ENCODE data around the gene SERPINB11. TPM values are rescaled to one million over a fixed set of nuclear protein-coding genes. Genes with fewer than 3 reads are reported as not detected.
"Not testable (repeated sequence)": the region's sequence is repeated elsewhere in the genome, so short reads cannot be mapped to it uniquely, and the experiment has no call there.

SERPINB11 gene
- total RNA-seq, 2 experiments from 2014 or later, result not detected

DNA sequence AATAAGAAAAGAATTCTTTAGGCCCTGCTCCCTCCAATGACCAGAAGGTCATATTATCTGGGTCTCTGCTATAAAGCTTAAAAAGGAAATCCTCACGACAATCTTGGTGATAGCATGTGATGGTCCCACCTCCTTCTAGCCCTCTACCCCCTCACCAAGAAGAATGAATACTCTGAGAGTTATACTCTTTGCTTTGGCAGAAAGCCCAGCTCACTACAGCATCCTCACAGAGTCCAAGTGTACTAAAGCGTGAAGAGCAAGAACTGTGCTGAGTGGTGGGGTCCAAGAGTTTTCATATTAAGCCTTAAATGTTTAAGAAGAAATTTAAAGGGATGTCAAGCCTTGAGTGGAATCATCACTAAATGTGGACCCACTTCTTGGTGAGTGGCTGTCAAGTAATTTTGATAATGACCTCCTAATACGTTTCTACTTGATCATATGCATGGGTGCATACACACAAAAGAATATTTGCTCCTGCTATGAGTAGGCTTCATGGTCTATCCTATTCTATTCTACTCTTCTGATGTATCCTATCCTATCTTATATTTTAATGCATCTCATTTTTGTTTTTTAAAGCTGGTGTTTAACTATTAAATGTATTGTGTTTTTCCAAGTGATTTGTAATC is 56.0 kb downstream of the SERPINB11 start:
- H4K20me1 ChIP-seq (ENCODE audit: insufficient read depth, low read length), result no peaks in the 10 kb centered on the region
- no TSS peak for BruUV-seq (replicated peaks)
- TF ChIP-seq, protein P1, sequence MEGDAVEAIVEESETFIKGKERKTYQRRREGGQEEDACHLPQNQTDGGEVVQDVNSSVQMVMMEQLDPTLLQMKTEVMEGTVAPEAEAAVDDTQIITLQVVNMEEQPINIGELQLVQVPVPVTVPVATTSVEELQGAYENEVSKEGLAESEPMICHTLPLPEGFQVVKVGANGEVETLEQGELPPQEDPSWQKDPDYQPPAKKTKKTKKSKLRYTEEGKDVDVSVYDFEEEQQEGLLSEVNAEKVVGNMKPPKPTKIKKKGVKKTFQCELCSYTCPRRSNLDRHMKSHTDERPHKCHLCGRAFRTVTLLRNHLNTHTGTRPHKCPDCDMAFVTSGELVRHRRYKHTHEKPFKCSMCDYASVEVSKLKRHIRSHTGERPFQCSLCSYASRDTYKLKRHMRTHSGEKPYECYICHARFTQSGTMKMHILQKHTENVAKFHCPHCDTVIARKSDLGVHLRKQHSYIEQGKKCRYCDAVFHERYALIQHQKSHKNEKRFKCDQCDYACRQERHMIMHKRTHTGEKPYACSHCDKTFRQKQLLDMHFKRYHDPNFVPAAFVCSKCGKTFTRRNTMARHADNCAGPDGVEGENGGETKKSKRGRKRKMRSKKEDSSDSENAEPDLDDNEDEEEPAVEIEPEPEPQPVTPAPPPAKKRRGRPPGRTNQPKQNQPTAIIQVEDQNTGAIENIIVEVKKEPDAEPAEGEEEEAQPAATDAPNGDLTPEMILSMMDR (conservative IDR thresholded peaks at IDR 0.05; ENCODE audit: low read length), result no peak
- no peak for TF ChIP-seq EZH2phosphoT487 (IDR thresholded peaks at IDR 0.05; ENCODE audit: borderline replicate concordance, low read depth, low read length)
- H3K4me2 ChIP-seq (ENCODE audit: low read length), result no peak overlapping the region
- ChIA-PET CTCF (ENCODE audit: unreplicated experiment) (no interaction called here), POLR2A (no interaction called here)
- no peaks in the 10 kb centered on the region for H3K79me2 ChIP-seq (ENCODE audit: insufficient read depth, low read depth, low read length)
- no peak overlapping the region for H2AFZ ChIP-seq (ENCODE audit: low read length)
- no peaks in the 10 kb centered on the region for H3K9me3 ChIP-seq (ENCODE audit: low read length)
- no peaks in the 10 kb centered on the region for H3K36me3 ChIP-seq (ENCODE audit: insufficient read depth, low read length)
- intact Hi-C loops (cut with micrococcal nuclease; ENCODE audit: unreplicated experiment), result no loop called here
- no peak overlapping the region for H3K4me3 ChIP-seq (ENCODE audit: low read depth, low read length, poor library complexity, severe bottlenecking)
- DNase-seq (ENCODE audit: low spot score), result no peak
- H3K4me1 ChIP-seq (ENCODE audit: insufficient read depth, low read length, poor library complexity, severe bottlenecking), result no peaks in the 10 kb centered on the region
- H3K27ac ChIP-seq (ENCODE audit: low read depth, low read length, poor library complexity, severe bottlenecking), result no peak overlapping the region
- no peaks in the 10 kb centered on the region for H3K9me2 ChIP-seq (ENCODE audit: insufficient read depth, low read length)

DNA sequence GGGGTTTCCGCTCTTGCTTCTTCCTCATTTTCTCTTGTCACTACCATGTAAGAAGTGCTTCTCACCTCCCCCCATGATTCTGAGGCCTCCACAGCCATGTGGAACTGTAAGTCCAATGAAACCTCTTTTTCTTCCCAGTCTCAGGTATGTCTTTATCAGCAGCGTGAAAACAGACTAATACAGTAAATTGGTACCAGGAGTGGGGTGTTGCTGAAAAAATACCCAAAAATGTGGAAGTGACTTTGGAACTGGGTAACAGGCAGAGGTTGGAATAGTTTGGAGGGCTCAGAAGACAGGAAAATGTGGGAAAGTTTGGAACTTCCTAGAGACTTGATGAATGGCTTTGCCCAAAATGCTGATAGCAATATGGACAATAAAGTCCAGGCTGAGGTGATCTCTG is 57.0 kb downstream of the SERPINB11 start:
- H3K27ac ChIP-seq (ENCODE audit: low read depth, low read length, poor library complexity, severe bottlenecking); H3K9me3 ChIP-seq (ENCODE audit: low read length); H2AFZ ChIP-seq (ENCODE audit: low read length); H3K36me3 ChIP-seq (ENCODE audit: insufficient read depth, low read length); intact Hi-C loops (cut with micrococcal nuclease; ENCODE audit: unreplicated experiment); CTCF ChIA-PET (ENCODE audit: unreplicated experiment); H3K9me2 ChIP-seq (ENCODE audit: insufficient read depth, low read length); H3K79me2 ChIP-seq (ENCODE audit: insufficient read depth, low read depth, low read length); H3K4me1 ChIP-seq (ENCODE audit: insufficient read depth, low read length, poor library complexity, severe bottlenecking); BruUV-seq (replicated peaks); DNase-seq (ENCODE audit: low spot score); H3K4me2 ChIP-seq (ENCODE audit: low read length); POLR2A ChIA-PET; H3K4me3 ChIP-seq (ENCODE audit: low read depth, low read length, poor library complexity, severe bottlenecking); H4K20me1 ChIP-seq (ENCODE audit: insufficient read depth, low read length): not testable (repeated sequence)

DNA sequence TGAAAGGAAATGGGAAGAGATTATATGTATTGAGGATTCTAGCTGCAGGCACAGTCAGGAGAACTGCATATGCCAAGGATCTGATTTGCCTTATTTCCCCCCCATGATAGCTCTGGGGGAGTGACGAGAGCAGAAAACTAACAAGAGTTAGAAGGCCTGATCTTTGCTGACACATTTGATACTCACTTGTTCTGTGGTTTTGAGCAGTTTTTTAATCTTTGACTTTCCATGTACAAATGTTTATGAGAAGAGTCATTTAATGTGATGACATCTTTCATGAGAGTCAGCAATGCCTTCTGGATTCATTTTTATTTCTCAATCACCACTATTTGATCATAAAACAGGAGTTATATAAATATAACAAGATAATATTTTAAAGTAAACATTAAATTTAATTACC is 59.8 kb downstream of the SERPINB11 start:
- H3K27ac ChIP-seq (ENCODE audit: low read depth, low read length, poor library complexity, severe bottlenecking), result no peak overlapping the region
- H3K79me2 ChIP-seq (ENCODE audit: insufficient read depth, low read depth, low read length), result no peaks in the 10 kb centered on the region
- H3K4me1 ChIP-seq (ENCODE audit: insufficient read depth, low read length, poor library complexity, severe bottlenecking), result no peaks in the 10 kb centered on the region
- no peaks in the 10 kb centered on the region for H3K9me3 ChIP-seq (ENCODE audit: low read length)
- BruUV-seq (replicated peaks), result no TSS peak
- H2AFZ ChIP-seq (ENCODE audit: low read length), result no peak overlapping the region
- POLR2A ChIA-PET, result no interaction called here
- no peaks in the 10 kb centered on the region for H3K9me2 ChIP-seq (ENCODE audit: insufficient read depth, low read length)
- no peaks in the 10 kb centered on the region for H3K36me3 ChIP-seq (ENCODE audit: insufficient read depth, low read length)
- no peak overlapping the region for H3K4me3 ChIP-seq (ENCODE audit: low read depth, low read length, poor library complexity, severe bottlenecking)
- no peak overlapping the region for H3K4me2 ChIP-seq (ENCODE audit: low read length)
- intact Hi-C loops (cut with micrococcal nuclease; ENCODE audit: unreplicated experiment), result no loop called here
- no peak for TF ChIP-seq EZH2phosphoT487 (IDR thresholded peaks at IDR 0.05; ENCODE audit: borderline replicate concordance, low read depth, low read length)
- TF ChIP-seq, protein P1 (conservative IDR thresholded peaks at IDR 0.05; ENCODE audit: low read length), result no peak
- H4K20me1 ChIP-seq (ENCODE audit: insufficient read depth, low read length), result no peaks in the 10 kb centered on the region
- DNase-seq (ENCODE audit: low spot score), result no peak
- CTCF ChIA-PET (ENCODE audit: unreplicated experiment), result no interaction called here

Measured in OCI-LY7 (cell line).